ENCODE measurements around the gene IQCF2. TPM values are rescaled to one million over a fixed set of nuclear protein-coding genes. Genes with fewer than 3 reads are reported as not detected.

IQCF2 gene
- total and polyA plus RNA-seq, 2 donors (not counting 1 experiment from before 2014, with no cell fraction given) = not detected

GRCh38 chr3:51894391-51894790 is 33.0 kb downstream of the IQCF2 start:
- Mint-ChIP-seq H3K4me1 (no peaks in the 10 kb centered on the region), H3K9me3 (ENCODE audit: insufficient read depth) (no peaks in the 10 kb centered on the region), H3K27ac (no peak overlapping the region), H3K4me3 (no peak overlapping the region), H3K27me3 (peaks cover 60% of the 10 kb centered on the region)
- peaks cover 0 to 13% (median 7%) of the 10 kb centered on the region in 4 experiments for H3K27me3 ChIP-seq (replicated peaks in 1 of 4; ENCODE audit: control extremely low read depth in 1 of 4, control insufficient read depth in 3 of 4, insufficient read depth in 4 of 4, low read length in 3 of 4)
- no peaks in the 10 kb centered on the region for H3K4me1 ChIP-seq (ENCODE audit: control insufficient read depth in 2 of 2, insufficient read depth in 2 of 2, low read length in 2 of 2)
- CTCF ChIA-PET = no interaction called here
- H3K36me3 ChIP-seq (replicated peaks in 1 of 2; ENCODE audit: control extremely low read depth in 1 of 2, control insufficient read depth in 1 of 2, extremely low read depth in 1 of 2, insufficient read depth in 2 of 2, low read length in 1 of 2) = no peaks in the 10 kb centered on the region
- no peak overlapping the region for H3K4me2 ChIP-seq (replicated peaks; ENCODE audit: low read depth, low read length, poor library complexity, severe bottlenecking)
- DNase-seq (no peak), ATAC-seq (ENCODE audit: low read depth) (no peak)
- no peaks in the 10 kb centered on the region for H3K79me2 ChIP-seq (ENCODE audit: control insufficient read depth, insufficient read depth, low read length)
- no peak overlapping the region for H3K9ac ChIP-seq (ENCODE audit: low read length)
- no peaks in the 10 kb centered on the region for H4K20me1 ChIP-seq (ENCODE audit: control insufficient read depth, insufficient read depth, low read length, poor library complexity, severe bottlenecking)
- no peak overlapping the region for H3K27ac ChIP-seq (ENCODE audit: low read length in 2 of 2)
- POLR2A ChIA-PET = no interaction called here
- no peak overlapping the region for H3K4me3 ChIP-seq (ENCODE audit: control extremely low read depth in 1 of 5, extremely low read depth in 1 of 5, insufficient read depth in 1 of 5, low read depth in 2 of 5, low read length in 4 of 5)
- WGBS (ENCODE audit: insufficient coverage) = 98% methylated on average over 4 of the region's 4 CpGs
- TF ChIP-seq EZH2 (IDR thresholded peaks at IDR 0.05; ENCODE audit: borderline replicate concordance, insufficient read depth, low read depth, low read length, poor library complexity, severe bottlenecking) = no peak
- TF ChIP-seq CTCF (IDR thresholded peaks at IDR 0.05) = no peak
- intact Hi-C loops (cut with micrococcal nuclease) = no loop called here
- no peak overlapping the region for H2AFZ ChIP-seq (ENCODE audit: insufficient read depth, low read depth, low read length, poor library complexity, severe bottlenecking)
- peaks cover 0 to 1% (median 0%) of the 10 kb centered on the region in 3 donors for H3K9me3 ChIP-seq (ENCODE audit: control extremely low read depth in 1 of 3, control insufficient read depth in 2 of 3, insufficient read depth in 1 of 3, low read length in 2 of 3)

GRCh38 chr3:51894939-51895338 is 33.5 kb downstream of the IQCF2 start:
- no peaks in the 10 kb centered on the region for H3K4me1 Mint-ChIP-seq

More at GRCh38 chr3:51894939-51895338, 33.5 kb downstream of the IQCF2 start:
- ChIA-PET POLR2A (no interaction called here), CTCF (no interaction called here)
- intact Hi-C loops (cut with micrococcal nuclease) = no loop called here
- H3K4me3 Mint-ChIP-seq = no peak overlapping the region
- no peaks in the 10 kb centered on the region for H4K20me1 ChIP-seq (ENCODE audit: control insufficient read depth, insufficient read depth, low read length, poor library complexity, severe bottlenecking)
- no peak overlapping the region for H3K27ac ChIP-seq (ENCODE audit: low read length in 2 of 2)
- DNase-seq (no peak), ATAC-seq (ENCODE audit: low read depth) (no peak)
- H3K4me1 ChIP-seq (ENCODE audit: control insufficient read depth in 2 of 2, insufficient read depth in 2 of 2, low read length in 2 of 2) = no peaks in the 10 kb centered on the region
- H3K9me3 Mint-ChIP-seq (ENCODE audit: insufficient read depth) = no peaks in the 10 kb centered on the region
- H3K9ac ChIP-seq (ENCODE audit: low read length) = no peak overlapping the region
- no peak overlapping the region for H3K4me3 ChIP-seq (ENCODE audit: control extremely low read depth in 1 of 5, extremely low read depth in 1 of 5, insufficient read depth in 1 of 5, low read depth in 2 of 5, low read length in 4 of 5)
- H3K79me2 ChIP-seq (ENCODE audit: control insufficient read depth, insufficient read depth, low read length) = no peaks in the 10 kb centered on the region
- WGBS (ENCODE audit: insufficient coverage) = 99% methylated on average over 16 of the region's 16 CpGs
- H3K9me3 ChIP-seq (ENCODE audit: control extremely low read depth in 1 of 3, control insufficient read depth in 2 of 3, insufficient read depth in 1 of 3, low read length in 2 of 3) = peaks cover 0 to 1% (median 0%) of the 10 kb centered on the region in 3 donors
- H3K27me3 ChIP-seq (replicated peaks in 1 of 4; ENCODE audit: control extremely low read depth in 1 of 4, control insufficient read depth in 3 of 4, insufficient read depth in 4 of 4, low read length in 3 of 4) = peaks cover 0 to 13% (median 6%) of the 10 kb centered on the region in 4 experiments
- no peak overlapping the region for H3K27ac Mint-ChIP-seq
- H3K36me3 ChIP-seq (replicated peaks in 1 of 2; ENCODE audit: control extremely low read depth in 1 of 2, control insufficient read depth in 1 of 2, extremely low read depth in 1 of 2, insufficient read depth in 2 of 2, low read length in 1 of 2) = no peaks in the 10 kb centered on the region
- peaks cover 60% of the 10 kb centered on the region for H3K27me3 Mint-ChIP-seq
- no peak overlapping the region for H3K4me2 ChIP-seq (replicated peaks; ENCODE audit: low read depth, low read length, poor library complexity, severe bottlenecking)
- TF ChIP-seq EZH2 (IDR thresholded peaks at IDR 0.05; ENCODE audit: borderline replicate concordance, insufficient read depth, low read depth, low read length, poor library complexity, severe bottlenecking) (no peak), CTCF (IDR thresholded peaks at IDR 0.05) (no peak)
- H2AFZ ChIP-seq (ENCODE audit: insufficient read depth, low read depth, low read length, poor library complexity, severe bottlenecking) = no peak overlapping the region
